H9 (cell line): ENCODE measurements around the gene SLC22A3. TPM values are rescaled to one million over a fixed set of nuclear protein-coding genes. Genes with fewer than 3 reads are reported as not detected.
A peak's percentile ranks its signal among the peaks of the same experiment; 100 is the strongest.

ENCODE experiments used
- DNase-seq: peaks from one replicate; pipeline ENCODE4 v3.0.0-alpha.2; 2017
- H2AFZ ChIP-seq: one replicate; pipeline ENCODE4 v1.6.1; 2013; ENCODE audit warnings: mild to moderate bottlenecking, low read length, control low read depth, moderate library complexity
- H2AK5ac ChIP-seq: 2 replicates; pipeline ENCODE4 v1.6.1; 2013; ENCODE audit warnings: low read length, control low read depth, mixed read lengths; ENCODE audit not compliant: insufficient read length
- H2BK120ac ChIP-seq: one replicate; pipeline ENCODE4 v1.6.1; 2013; ENCODE audit warnings: low read depth, mild to moderate bottlenecking, low read length, control low read depth, inconsistent platforms; ENCODE audit not compliant: poor library complexity, severe bottlenecking
- H2BK12ac ChIP-seq: 2 replicates; pipeline ENCODE4 v1.6.1; 2013; ENCODE audit warnings: low read length, control low read depth, mixed read lengths, low read depth; ENCODE audit not compliant: insufficient read length
- H2BK15ac ChIP-seq: 2 replicates; pipeline ENCODE4 v1.6.1; 2013; ENCODE audit warnings: low read depth, low read length, control low read depth
- H2BK20ac ChIP-seq: one replicate; pipeline ENCODE4 v1.6.1; 2013; ENCODE audit warnings: low read depth, mild to moderate bottlenecking, low read length, control low read depth, inconsistent platforms; ENCODE audit not compliant: poor library complexity, severe bottlenecking
- H2BK5ac ChIP-seq: 2 replicates; pipeline ENCODE4 v1.6.1; 2013; ENCODE audit warnings: low read length, control low read depth, mixed read lengths; ENCODE audit not compliant: insufficient read length
- H3K14ac ChIP-seq: 2 replicates; pipeline ENCODE4 v1.6.1; 2013; ENCODE audit warnings: low read length, control low read depth; ENCODE audit not compliant: insufficient read depth
- H3K18ac ChIP-seq: 2 replicates; pipeline ENCODE4 v1.6.1; 2013; ENCODE audit warnings: low read depth, mild to moderate bottlenecking, mixed read lengths, low read length, control low read depth; ENCODE audit not compliant: insufficient read length
- H3K23ac ChIP-seq: 2 replicates; pipeline ENCODE4 v1.6.1; 2013; ENCODE audit warnings: low read length, control low read depth, mixed read lengths, low read depth; ENCODE audit not compliant: insufficient read length
- H3K23me2 ChIP-seq: 2 replicates; pipeline ENCODE4 v1.6.1; 2013; ENCODE audit warnings: low read depth, mild to moderate bottlenecking, mixed read lengths, low read length, control low read depth; ENCODE audit not compliant: insufficient read length, poor library complexity, severe bottlenecking
- H3K27ac ChIP-seq: 2 replicates; pipeline ENCODE4 v1.5.1; 2013; ENCODE audit warnings: low read length, control low read depth, mixed read lengths, low read depth; ENCODE audit not compliant: insufficient read length
- H3K27me3 ChIP-seq: 2 replicates; pipeline ENCODE4 v1.6.1; 2013; ENCODE audit warnings: low read length, control low read depth, inconsistent platforms; ENCODE audit not compliant: insufficient read depth
- H3K4ac ChIP-seq: 2 replicates; pipeline ENCODE4 v1.6.1; 2013; ENCODE audit warnings: low read depth, mild to moderate bottlenecking, control low read depth, inconsistent platforms, low read length, moderate library complexity
- H3K4me1 ChIP-seq: 2 replicates; pipeline ENCODE4 v1.6.1; 2013; ENCODE audit warnings: low read length, control low read depth, inconsistent platforms; ENCODE audit not compliant: insufficient read depth
- H3K4me2 ChIP-seq: 2 replicates; pipeline ENCODE4 v1.6.1; 2013; ENCODE audit warnings: low read length, control low read depth, mixed read lengths; ENCODE audit not compliant: insufficient read length, insufficient read depth
- H3K56ac ChIP-seq: 2 replicates; pipeline ENCODE4 v1.6.1; 2013; ENCODE audit warnings: low read depth, mild to moderate bottlenecking, mixed read lengths, low read length, control low read depth; ENCODE audit not compliant: insufficient read length
- H3K79me1 ChIP-seq: 2 replicates; pipeline ENCODE4 v1.6.1; 2013; ENCODE audit warnings: low read depth, mild to moderate bottlenecking, moderate library complexity, low read length, control low read depth, inconsistent platforms; ENCODE audit not compliant: insufficient read depth, poor library complexity, severe bottlenecking
- H3K79me2 ChIP-seq: 2 replicates; pipeline ENCODE4 v1.6.1; 2013; ENCODE audit warnings: low read length, control low read depth, inconsistent platforms; ENCODE audit not compliant: insufficient read depth
- H3K9ac ChIP-seq: 2 replicates; pipeline ENCODE4 v1.6.1; 2013; ENCODE audit warnings: low read length, control low read depth, mixed read lengths; ENCODE audit not compliant: insufficient read length; ENCODE audit errors: extremely low read depth
- H3K9me3 ChIP-seq: one replicate; pipeline ENCODE4 v1.6.1; 2013; ENCODE audit warnings: low read depth, low read length, inconsistent platforms; ENCODE audit not compliant: control insufficient read depth
- H3T11ph ChIP-seq: one replicate; pipeline ENCODE4 v1.6.1; 2013; ENCODE audit warnings: mild to moderate bottlenecking, low read length, control low read depth, inconsistent platforms
- H4K20me1 ChIP-seq: one replicate; pipeline ENCODE4 v1.6.1; 2013; ENCODE audit not compliant: control insufficient read depth, insufficient read length, insufficient read depth
- H4K5ac ChIP-seq: 2 replicates; pipeline ENCODE4 v1.6.1; 2013; ENCODE audit warnings: low read depth, mild to moderate bottlenecking, mixed read lengths, low read length, control low read depth; ENCODE audit not compliant: insufficient read length
- H4K8ac ChIP-seq: replicated peaks from 2 replicates; pipeline ENCODE4 v1.6.1; 2013; ENCODE audit warnings: low read length, control low read depth, mixed read lengths, low read depth; ENCODE audit not compliant: insufficient read length
- H4K91ac ChIP-seq: 2 replicates; pipeline ENCODE4 v1.6.1; 2013; ENCODE audit warnings: low read depth, mild to moderate bottlenecking, moderate library complexity, mixed read lengths, low read length, control low read depth; ENCODE audit not compliant: insufficient read length
- H3K27ac Mint-ChIP-seq, 3 experiments: 2 replicates in 2 of 3; 3 replicates in 1 of 3; pipeline ENCODE4 v1.8.0; 2020 to 2021; ENCODE audit warnings: mixed read lengths in 3 of 3, mild to moderate bottlenecking in 1 of 3, moderate library complexity in 1 of 3
- H3K27me3 Mint-ChIP-seq: 2 replicates; pipeline ENCODE4 v1.8.0; 2021; ENCODE audit warnings: low read depth, mild to moderate bottlenecking, moderate library complexity, mixed read lengths
- H3K36me3 Mint-ChIP-seq, 3 experiments: 2 replicates in 2 of 3; 3 replicates in 1 of 3; pipeline ENCODE4 v1.8.0; 2020 to 2021; ENCODE audit warnings: low read depth in 3 of 3, mixed read lengths in 3 of 3; ENCODE audit not compliant: insufficient read depth in 1 of 3
- H3K4me1 Mint-ChIP-seq, 2 experiments: 2 replicates each; pipeline ENCODE4 v1.8.0; 2020; ENCODE audit warnings: mixed read lengths in 2 of 2
- H3K4me3 Mint-ChIP-seq, 2 experiments: 2 replicates in 1 of 2; 3 replicates in 1 of 2; pipeline ENCODE4 v1.8.0; 2020 to 2021; ENCODE audit warnings: mild to moderate bottlenecking in 2 of 2, mixed read lengths in 2 of 2, moderate library complexity in 1 of 2
- H3K9me3 Mint-ChIP-seq, 2 experiments: 2 replicates in 1 of 2; 3 replicates in 1 of 2; pipeline ENCODE4 v1.8.0; 2020; ENCODE audit warnings: mild to moderate bottlenecking in 2 of 2, mixed read lengths in 2 of 2, moderate library complexity in 1 of 2
- WGBS: extraction: QIAGEN DNeasy Blood & Tissue Kit; methylation state at CpG from one replicate; pipeline ENCODE4 v1.1.7; 2013; ENCODE audit warnings: missing lambda C conversion rate, low lambda C conversion rate, mixed read lengths; ENCODE audit not compliant: insufficient read length; ENCODE audit errors: extremely low coverage; 5-methylcytosine and 5-hydroxymethylcytosine counted together
- total RNA-seq: library from RNA; stranded (reverse); gene quantifications from 2 replicates; pipeline ENCODE4 v1.2.1, GENCODE V29; 2021
- TF ChIP-seq, protein P1 (sequence below): fragments of 200-600 bp; sonication (generic); conservative IDR thresholded peaks from 3 replicates; pipeline ENCODE4 v1.8.0; 2021; ENCODE audit warnings: antibody characterized with exemption, mild to moderate bottlenecking

SLC22A3 gene
- total RNA-seq, 1 experiment from 2014 or later, result 2.7 TPM

DNA sequence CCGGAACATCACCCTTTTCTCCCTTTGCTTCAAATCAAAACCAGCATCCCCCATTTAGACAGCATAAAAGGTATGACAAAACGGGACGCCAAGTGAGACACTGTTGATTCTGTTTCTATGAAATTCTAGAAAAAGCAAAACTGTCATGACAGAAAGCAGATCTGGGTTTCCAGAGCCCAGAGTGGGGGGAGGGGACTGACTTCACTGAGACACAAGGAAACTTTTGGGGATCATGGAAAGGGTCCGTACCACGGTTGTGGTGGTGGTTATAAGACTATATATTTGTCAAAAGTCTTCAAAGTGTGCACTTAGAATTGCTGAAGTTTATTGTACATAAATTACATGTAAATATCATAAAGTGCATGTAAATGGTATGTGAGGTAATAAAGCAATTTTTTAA lies 82.6 kb downstream of the SLC22A3 start:
- Histone ChIP-seq H2BK120ac (no peak overlapping the region), H3K56ac (no peak overlapping the region), H3K27me3 (no peaks in the 10 kb centered on the region), H2BK20ac (no peak overlapping the region), H3K4me2 (no peak overlapping the region), H3K9ac (no peak overlapping the region), H2BK5ac (no peak overlapping the region), H4K5ac (no peak overlapping the region), H3K9me3 (no peaks in the 10 kb centered on the region), H3K14ac (no peak overlapping the region), H3K18ac (no peak overlapping the region), H4K91ac (no peak overlapping the region), H3K27ac (no peak overlapping the region), H2BK12ac (no peak overlapping the region), H2AFZ (no peak overlapping the region), H3T11ph (no peak overlapping the region), H2AK5ac (no peak overlapping the region), H2BK15ac (no peak overlapping the region), H4K8ac (no peak overlapping the region), H3K4me1 (no peaks in the 10 kb centered on the region; the same call in 1 of the 2 replicates), H3K79me2 (no peaks in the 10 kb centered on the region), H4K20me1 (no peaks in the 10 kb centered on the region), H3K23me2 (no peaks in the 10 kb centered on the region), H3K79me1 (no peaks in the 10 kb centered on the region), H3K23ac (no peak overlapping the region), H3K4ac (no peak overlapping the region)
- no peak for DNase-seq
- no CpG with 5 or more reads among the region's 5 CpGs for WGBS
- peak overlapping the region in 1 of 3 experiments; percentile 6; a peak in 1 of 7 replicates for H3K27ac Mint-ChIP-seq
- no peaks in the 10 kb centered on the region for H3K27me3 Mint-ChIP-seq
- H3K4me1 Mint-ChIP-seq, result peaks cover 27 to 28% of the 10 kb centered on the region in 2 experiments
- H3K4me3 Mint-ChIP-seq, result no peak overlapping the region
- TF ChIP-seq, protein P1, sequence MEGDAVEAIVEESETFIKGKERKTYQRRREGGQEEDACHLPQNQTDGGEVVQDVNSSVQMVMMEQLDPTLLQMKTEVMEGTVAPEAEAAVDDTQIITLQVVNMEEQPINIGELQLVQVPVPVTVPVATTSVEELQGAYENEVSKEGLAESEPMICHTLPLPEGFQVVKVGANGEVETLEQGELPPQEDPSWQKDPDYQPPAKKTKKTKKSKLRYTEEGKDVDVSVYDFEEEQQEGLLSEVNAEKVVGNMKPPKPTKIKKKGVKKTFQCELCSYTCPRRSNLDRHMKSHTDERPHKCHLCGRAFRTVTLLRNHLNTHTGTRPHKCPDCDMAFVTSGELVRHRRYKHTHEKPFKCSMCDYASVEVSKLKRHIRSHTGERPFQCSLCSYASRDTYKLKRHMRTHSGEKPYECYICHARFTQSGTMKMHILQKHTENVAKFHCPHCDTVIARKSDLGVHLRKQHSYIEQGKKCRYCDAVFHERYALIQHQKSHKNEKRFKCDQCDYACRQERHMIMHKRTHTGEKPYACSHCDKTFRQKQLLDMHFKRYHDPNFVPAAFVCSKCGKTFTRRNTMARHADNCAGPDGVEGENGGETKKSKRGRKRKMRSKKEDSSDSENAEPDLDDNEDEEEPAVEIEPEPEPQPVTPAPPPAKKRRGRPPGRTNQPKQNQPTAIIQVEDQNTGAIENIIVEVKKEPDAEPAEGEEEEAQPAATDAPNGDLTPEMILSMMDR, result no peak
- H3K9me3 Mint-ChIP-seq, result no peaks in the 10 kb centered on the region; a peak in 1 of 5 replicates
- no peaks in the 10 kb centered on the region for H3K36me3 Mint-ChIP-seq
